Fibroblast of lung (primary cell): ENCODE results near the gene SPATS2L.

Experiments used
- CTCF ChIP-seq, 2 donors: IDR thresholded peaks in 1 of 2; conservative IDR thresholded peaks in 1 of 2; 1 replicate in 1 of 2; 2 replicates in 1 of 2; pipeline ENCODE4 v1.5.1; 2011 to 2012; ENCODE audit warnings: low read length in 2 of 2, control low read depth in 1 of 2, inconsistent platforms in 1 of 2, low read depth in 1 of 2, mild to moderate bottlenecking in 1 of 2
- EZH2 ChIP-seq: IDR thresholded peaks from 2 replicates; pipeline ENCODE4 v1.5.1; 2012; ENCODE audit warnings: low read length, control low read depth, mild to moderate bottlenecking; ENCODE audit errors: missing control alignments

DNA sequence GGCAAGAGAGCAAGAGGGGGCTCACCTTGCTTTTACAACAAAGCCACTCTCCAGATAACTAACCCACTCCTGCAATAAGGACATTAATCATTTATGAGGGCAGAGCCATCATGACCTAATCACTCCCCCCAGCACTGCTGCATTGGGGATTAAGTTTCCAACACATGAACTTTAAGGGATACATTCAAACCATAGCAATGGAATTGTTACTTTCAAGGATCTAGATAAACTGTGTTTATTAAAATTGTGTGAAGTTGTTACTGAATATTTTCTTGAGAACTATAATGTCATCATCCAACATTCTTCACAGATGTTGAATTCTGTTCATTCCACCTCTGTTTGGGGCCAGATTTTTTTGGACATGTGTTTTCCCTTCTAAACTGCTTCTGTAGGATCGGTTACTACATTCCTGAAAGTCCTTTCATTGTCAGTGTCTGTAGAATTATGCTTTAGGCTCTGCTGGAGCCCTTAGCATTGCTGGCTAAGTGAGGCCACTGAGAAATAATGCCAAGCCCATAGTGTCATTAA is 50.4 kb downstream of the SPATS2L start:
- no peak for TF ChIP-seq CTCF (conservative IDR thresholded peaks at IDR 0.05 in 1 of 2, IDR thresholded peaks at IDR 0.05 in 1 of 2; ENCODE audit: low read depth in 1 of 2, low read length in 2 of 2)
- no peak for TF ChIP-seq EZH2
